Adrenal gland (tissue), 12 donors: ENCODE data around the gene CDKN2D. TPM values are rescaled to one million over a fixed set of nuclear protein-coding genes. Genes with fewer than 3 reads are reported as not detected.
"Not testable (repeated sequence)": the region's sequence is repeated elsewhere in the genome, so short reads cannot be mapped to it uniquely, and the experiment has no call there.

Experiments used
- DNase-seq, 7 donors: peaks; one replicate each; pipeline ENCODE4 v3.0.0-alpha.2; 2019 to 2020
- H3K27ac ChIP-seq, 5 donors: fragments of 200-600 bp; sonication (generic) in 4 of 5; 1 replicate in 3 of 5; 2 replicates in 2 of 5; pipeline versions ENCODE4 v1.5.1 to v1.8.0; 2016 to 2020; ENCODE audit warnings: mild to moderate bottlenecking in 1 of 5
- H3K27me3 ChIP-seq: fragments of 200-600 bp; 2 replicates; pipeline ENCODE4 v1.8.0; 2021
- H3K36me3 ChIP-seq, 2 donors: fragments of 200-600 bp; replicated peaks in 1 of 2; 1 replicate in 1 of 2; 2 replicates in 1 of 2; pipeline versions ENCODE4 v1.5.1 to v1.8.0; 2018 to 2022
- H3K4me1 ChIP-seq, 2 donors: fragments of 200-600 bp; replicated peaks in 1 of 2; 1 replicate in 1 of 2; 2 replicates in 1 of 2; pipeline versions ENCODE4 v1.5.1 to v1.8.0; 2018 to 2021
- H3K4me3 ChIP-seq, 4 donors: fragments of 200-600 bp; sonication (generic) in 3 of 4; one replicate each; pipeline ENCODE4 v1.5.1; 2016 to 2018
- H3K9me3 ChIP-seq, 3 donors: fragments of 200-600 bp; sonication (generic) in 1 of 3; replicated peaks in 1 of 3; 1 replicate in 2 of 3; 2 replicates in 1 of 3; pipeline versions ENCODE4 v1.5.1 to v1.8.0; 2016 to 2021
- POLR2A ChIP-seq, 2 donors: fragments of 450-650 bp; IDR thresholded peaks; one replicate each; pipeline ENCODE4 v1.6.1; 2017; ENCODE audit warnings: antibody characterized with exemption in 2 of 2, mild to moderate bottlenecking in 2 of 2, moderate library complexity in 1 of 2
- WGBS, 4 donors: extraction: QIAGEN DNeasy Blood & Tissue Kit in 2 of 4; methylation state at CpG; one replicate each; pipeline versions ENCODE4 v1.1.5 to v1.1.7; 2013 to 2017; 5-methylcytosine and 5-hydroxymethylcytosine counted together
- intact Hi-C, 2 donors: fragments of 100-400 bp; cut with DNase I; formaldehyde crosslinking; loops; one replicate each; pipeline versions ENCODE4 v1.14.1 to v1.15.0; 2022 to 2023
- polyA plus RNA-seq, 3 donors: library from polyadenylated mRNA; stranded (reverse); fragments of 200-250 nt in 2 of 3; fragments of 350-450 nt in 1 of 3; fragmentation: Illumina TruSeq in 1 of 3; extraction: RNeasy Lipid Tissue Mini Kit (QIAGEN cat#74804) in 1 of 3; gene quantifications; one replicate each; pipeline ENCODE4 v1.2.3, GENCODE V29; 2013 to 2014
- total RNA-seq, 9 donors: library from RNA; depleted of rRNA in 4 of 9; stranded (reverse); fragments of >200 nt in 4 of 9; fragments of 120-200 nt in 1 of 9; fragmentation: NEBNext Ultra II Directional in 1 of 9; extraction: Animal tissue kit (Norgen Biotek cat#: 25700) in 1 of 9; gene quantifications; one replicate each; pipeline versions ENCODE4 v1.1.0 to v1.2.4, GENCODE V29; 2013 to 2023
- TF ChIP-seq, protein P1 (sequence below), 6 experiments: fragments of 450-650 bp in 4 of 6; fragments of 200-600 bp in 2 of 6; sonication (generic) in 1 of 6; IDR thresholded peaks; 1 replicate in 5 of 6; 2 replicates in 1 of 6; pipeline versions ENCODE4 v1.5.1 to v1.8.0; 2016 to 2021; ENCODE audit warnings: antibody characterized with exemption in 6 of 6, mild to moderate bottlenecking in 2 of 6, moderate library complexity in 1 of 6
- donor health status: healthy with polysubstance abuse.
- donor health status: Bipolar disorder and iron deficiency.
- donor health status: DM: yes; HTN: yes; CAD: no.
- donor health status: DM: no; HTN: no; CAD: no.
- donor health status: DM: no; HTN: no; CAD: no.
- donor health status: DM: yes; HTN: yes; CAD: no.

Gene CDKN2D
- total and polyA plus RNA-seq, 12 donors = 1.9 to 17.4 (median 8.2) TPM

DNA sequence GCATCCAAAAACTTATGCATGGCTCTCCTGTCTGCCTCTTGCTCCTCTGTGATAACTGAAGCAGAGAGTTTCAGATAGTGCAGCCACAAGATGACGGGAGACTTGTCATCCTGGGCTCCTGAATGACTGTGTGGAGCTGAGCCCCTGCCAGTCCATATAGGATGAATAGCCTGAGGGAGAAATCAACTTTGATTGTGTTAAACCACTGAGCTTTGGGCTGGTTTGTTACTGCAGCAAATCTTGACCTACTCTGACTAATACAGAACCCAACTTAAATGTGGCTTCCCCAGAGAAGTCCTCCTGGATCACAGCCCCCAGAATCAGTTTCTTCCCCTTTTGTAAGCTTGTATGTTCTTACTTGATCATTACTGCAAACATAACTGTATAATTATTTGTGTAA, 36.3 kb downstream of the CDKN2D start:
- WGBS, 4 donors = 84 to 100% (median 100%) methylated on average over 1 of the region's 1 CpG; no CpG with 5 or more reads in 1 of the 4 donors
- Histone ChIP-seq H3K4me1 (no peaks in the 10 kb centered on the region), H3K36me3 (no peaks in the 10 kb centered on the region), H3K27me3 (no peaks in the 10 kb centered on the region), H3K4me3 (no peak overlapping the region), H3K9me3 (no peaks in the 10 kb centered on the region), H3K27ac (no peak overlapping the region)
- TF ChIP-seq POLR2A (IDR thresholded peaks at IDR 0.05) = no peak
- TF ChIP-seq, protein P1, sequence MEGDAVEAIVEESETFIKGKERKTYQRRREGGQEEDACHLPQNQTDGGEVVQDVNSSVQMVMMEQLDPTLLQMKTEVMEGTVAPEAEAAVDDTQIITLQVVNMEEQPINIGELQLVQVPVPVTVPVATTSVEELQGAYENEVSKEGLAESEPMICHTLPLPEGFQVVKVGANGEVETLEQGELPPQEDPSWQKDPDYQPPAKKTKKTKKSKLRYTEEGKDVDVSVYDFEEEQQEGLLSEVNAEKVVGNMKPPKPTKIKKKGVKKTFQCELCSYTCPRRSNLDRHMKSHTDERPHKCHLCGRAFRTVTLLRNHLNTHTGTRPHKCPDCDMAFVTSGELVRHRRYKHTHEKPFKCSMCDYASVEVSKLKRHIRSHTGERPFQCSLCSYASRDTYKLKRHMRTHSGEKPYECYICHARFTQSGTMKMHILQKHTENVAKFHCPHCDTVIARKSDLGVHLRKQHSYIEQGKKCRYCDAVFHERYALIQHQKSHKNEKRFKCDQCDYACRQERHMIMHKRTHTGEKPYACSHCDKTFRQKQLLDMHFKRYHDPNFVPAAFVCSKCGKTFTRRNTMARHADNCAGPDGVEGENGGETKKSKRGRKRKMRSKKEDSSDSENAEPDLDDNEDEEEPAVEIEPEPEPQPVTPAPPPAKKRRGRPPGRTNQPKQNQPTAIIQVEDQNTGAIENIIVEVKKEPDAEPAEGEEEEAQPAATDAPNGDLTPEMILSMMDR (IDR thresholded peaks at IDR 0.05) = no peak
- no peak for DNase-seq
- intact Hi-C loops = no loop called here

DNA sequence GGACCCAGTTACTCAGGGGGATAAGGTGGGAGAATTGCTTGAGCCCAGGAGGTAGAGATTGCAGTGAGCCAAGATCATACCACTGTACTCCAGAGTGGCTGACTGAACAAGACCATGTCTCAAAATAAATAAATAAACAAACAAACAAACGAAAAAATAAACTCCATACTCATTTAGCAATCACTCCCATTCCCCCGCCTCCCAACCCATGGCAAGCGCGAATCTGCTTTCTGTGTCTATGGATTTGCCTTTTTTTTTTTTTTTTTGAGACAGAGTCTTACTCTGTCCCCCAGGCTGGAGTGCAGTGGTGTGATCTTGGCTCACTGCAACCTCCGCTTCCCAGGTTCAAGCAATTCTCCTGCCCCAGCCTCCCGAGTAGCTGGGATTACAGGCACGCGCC, 41.9 kb downstream of the CDKN2D start:
- H3K4me3 ChIP-seq, intact Hi-C loops: not testable (repeated sequence)

DNA sequence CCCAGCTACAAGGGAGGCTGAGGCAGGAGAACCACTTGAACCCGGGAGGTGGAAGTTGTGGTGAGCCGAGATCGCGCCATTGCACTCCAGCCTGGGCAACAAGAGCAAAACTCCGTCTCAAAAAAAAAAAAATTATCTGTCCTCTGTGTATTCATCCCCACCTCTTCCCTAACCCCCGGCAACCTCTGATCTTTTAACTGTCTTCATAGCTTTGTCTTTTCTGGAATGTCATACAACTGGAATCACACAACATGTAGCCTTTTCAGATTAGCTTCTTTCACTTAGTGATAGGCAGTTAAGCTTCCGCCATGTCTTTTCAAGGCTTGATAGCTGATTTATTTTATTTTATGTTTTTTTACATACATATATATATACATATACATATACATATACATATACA, 43.1 kb downstream of the CDKN2D start:
- Histone ChIP-seq H3K4me1 (no peaks in the 10 kb centered on the region), H3K36me3 (no peaks in the 10 kb centered on the region), H3K27me3 (no peaks in the 10 kb centered on the region), H3K27ac (no peak overlapping the region), H3K4me3 (no peak overlapping the region), H3K9me3 (no peaks in the 10 kb centered on the region)
- DNase-seq = no peak
- 85 to 92% (median 88%) methylated on average over 7 of the region's 7 CpGs for WGBS, 4 donors
- intact Hi-C loops = no loop called here
- no peak for TF ChIP-seq POLR2A (IDR thresholded peaks at IDR 0.05)
- TF ChIP-seq, protein P1 (IDR thresholded peaks at IDR 0.05) = no peak

More for the DNA sequence above, 41.9 kb downstream of the CDKN2D start:
- H3K4me1 ChIP-seq, DNase-seq, H3K27ac ChIP-seq, H3K9me3 ChIP-seq, H3K27me3 ChIP-seq, H3K36me3 ChIP-seq: not testable (repeated sequence)
- WGBS, 4 donors = 63 to 79% (median 69%) methylated on average over 8 of the region's 8 CpGs

DNA sequence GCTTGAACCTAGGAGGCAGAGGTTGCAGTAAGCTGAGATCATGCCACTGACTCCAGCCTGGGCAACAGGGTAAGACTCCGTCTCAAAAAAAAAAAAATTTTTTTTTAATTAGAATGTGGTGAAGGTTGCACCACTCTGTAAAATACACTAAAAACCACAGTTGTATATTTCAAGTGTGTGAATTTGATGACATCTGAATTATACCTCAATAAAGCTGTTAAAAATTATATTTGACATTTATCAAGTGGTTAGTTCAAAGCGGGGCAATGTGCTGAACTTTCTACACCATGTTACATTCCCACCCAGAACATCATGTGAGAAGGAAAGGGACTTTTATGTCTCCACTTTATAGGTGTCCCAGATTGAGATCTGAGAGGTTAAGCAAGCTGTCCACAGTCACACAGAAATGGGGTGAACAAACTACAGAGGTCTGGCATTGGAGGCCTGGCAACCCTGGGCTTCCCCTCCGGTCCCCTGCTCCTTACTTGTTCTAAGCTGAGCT, 45.6 kb downstream of the CDKN2D start:
- no peak for DNase-seq
- 68 to 85% (median 82%) methylated on average over 3 of the region's 3 CpGs for WGBS, 4 donors
- peaks cover 8% of the 10 kb centered on the region for H3K27me3 ChIP-seq
- H3K27ac ChIP-seq = no peak overlapping the region
- intact Hi-C loops = no loop called here
- no peaks in the 10 kb centered on the region for H3K36me3 ChIP-seq
- no peak for TF ChIP-seq POLR2A (IDR thresholded peaks at IDR 0.05)
- TF ChIP-seq, protein P1 (IDR thresholded peaks at IDR 0.05) = no peak
- H3K4me1 ChIP-seq = peaks cover 0 to 4% of the 10 kb centered on the region in 2 donors
- no peaks in the 10 kb centered on the region for H3K9me3 ChIP-seq
- H3K4me3 ChIP-seq = no peak overlapping the region

DNA sequence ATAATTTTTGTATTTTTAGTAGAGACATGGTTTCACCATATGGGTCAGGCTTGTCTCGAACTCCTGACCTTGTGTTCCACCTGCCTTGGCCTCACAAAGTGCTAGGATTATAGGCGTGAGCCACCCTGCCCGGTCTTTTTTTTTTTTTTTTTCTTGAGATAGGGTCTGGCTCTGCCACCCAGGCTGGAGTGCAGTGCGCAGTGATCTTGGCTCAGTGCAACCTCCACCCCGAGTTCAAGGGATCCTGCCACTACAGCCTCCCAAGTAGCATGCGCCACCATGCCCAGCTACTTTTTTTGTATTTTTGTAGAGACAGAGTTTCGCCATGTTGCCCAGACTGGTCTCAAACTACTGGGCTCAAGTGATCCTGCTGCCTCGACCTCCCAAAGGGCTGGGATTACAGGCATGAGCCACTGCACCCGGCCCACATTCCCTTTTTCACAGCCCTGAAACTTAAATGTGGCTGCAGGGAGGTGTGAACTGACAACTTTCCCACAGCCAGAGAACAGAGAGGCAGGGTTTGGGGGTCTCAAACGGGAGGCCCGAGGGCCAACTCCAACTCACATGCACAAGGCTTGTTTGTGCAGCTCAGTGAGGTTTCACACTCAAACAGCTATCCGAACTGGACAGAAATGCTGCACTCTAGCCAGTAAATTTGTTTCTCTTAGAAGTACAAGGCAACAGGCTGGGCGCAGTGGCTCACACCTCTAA, 47.2 kb downstream of the CDKN2D start:
- Histone ChIP-seq H3K27ac (no peak overlapping the region), H3K27me3 (peaks cover 18% of the 10 kb centered on the region), H3K9me3 (no peaks in the 10 kb centered on the region), H3K36me3 (no peaks in the 10 kb centered on the region), H3K4me3 (no peak overlapping the region), H3K4me1 (peaks cover 13 to 17% of the 10 kb centered on the region in 2 donors)
- 76 to 80% (median 77%) methylated on average over 10 to 13 of the region's 13 CpGs for WGBS, 4 donors
- DNase-seq = no peak
- intact Hi-C loops = no loop called here
- no peak for TF ChIP-seq POLR2A (IDR thresholded peaks at IDR 0.05)
- TF ChIP-seq, protein P1 (IDR thresholded peaks at IDR 0.05) = no peak
